Measurements from ENCODE around the gene SYDE1.

- no peak for TF ChIP-seq CTCF (IDR thresholded peaks at IDR 0.05)
- no peak for TF ChIP-seq REST (IDR thresholded peaks at IDR 0.05; ENCODE audit: insufficient read depth in 1 of 2, low read depth in 2 of 2, low read length in 1 of 2)
- TF ChIP-seq SIN3A (IDR thresholded peaks at IDR 0.05; ENCODE audit: borderline replicate concordance, insufficient read depth, low read depth, low read length) = no peak
- no peak for TF ChIP-seq TCF7L2 (IDR thresholded peaks at IDR 0.05; ENCODE audit: low read depth, low read length)
- no peak for TF ChIP-seq POLR2AphosphoS5 (IDR thresholded peaks at IDR 0.05; ENCODE audit: low read depth, low read length)
These were observed 35.1 kb downstream of the SYDE1 start for GRCh38 chr19:15142313-15142712.
